SK-N-MC (cell line): Measurements from ENCODE around the gene MBLAC2.

ENCODE experiments used
- DNase-seq: peaks from one replicate; pipeline ENCODE4 v3.0.0-alpha.2; 2011; ENCODE audit warnings: low read depth, low spot score
- H3K27ac ChIP-seq: fragments of 200-600 bp; sonication (generic); 2 replicates; pipeline ENCODE4 v1.5.1; 2016; ENCODE audit warnings: mixed run types
- H3K36me3 ChIP-seq: fragments of 200-600 bp; sonication (generic); 2 replicates; pipeline ENCODE4 v1.6.1; 2017; ENCODE audit warnings: antibody characterized with exemption, low read length, mixed read lengths; ENCODE audit not compliant: insufficient read depth
- H3K4me3 ChIP-seq: fragments of 200-600 bp; sonication (generic); 2 replicates; pipeline ENCODE4 v1.5.1; 2016
- H3K9ac ChIP-seq: fragments of 200-600 bp; sonication (generic); 2 replicates; pipeline ENCODE4 v1.8.0; 2017; ENCODE audit warnings: mixed run types, mixed read lengths; ENCODE audit not compliant: insufficient read length
- H3K9me3 ChIP-seq: fragments of 200-600 bp; sonication (generic); 2 replicates; pipeline ENCODE4 v1.6.1; 2017; ENCODE audit warnings: low read depth, mild to moderate bottlenecking, antibody characterized with exemption, low read length, moderate library complexity, mixed read lengths
- EZH2 ChIP-seq: fragments of 200-600 bp; sonication (generic); IDR thresholded peaks from one replicate; pipeline ENCODE4 v1.6.1; 2017; ENCODE audit warnings: antibody characterized with exemption
- FOXP2 ChIP-seq: optimal IDR thresholded peaks from 2 replicates; pipeline ENCODE3; 2011; ENCODE audit warnings: mild to moderate bottlenecking, moderate library complexity; ENCODE audit not compliant: insufficient read depth; ENCODE audit errors: extremely low read length, control extremely low read depth
- POLR2AphosphoS5 ChIP-seq: IDR thresholded peaks from 2 replicates; pipeline ENCODE4 v1.6.1; 2012; ENCODE audit warnings: mild to moderate bottlenecking, low read depth, low read length, borderline replicate concordance

The MBLAC2 gene

GRCh38 chr5:90438100-90438499, 36.5 kb downstream of the MBLAC2 start:
- no peak for DNase-seq
- TF ChIP-seq POLR2AphosphoS5 (no peak), FOXP2 (no peak), EZH2 (no peak)
- H3K36me3 ChIP-seq, result no peaks in the 10 kb centered on the region
- H3K9ac ChIP-seq, result no peak overlapping the region
- no peak overlapping the region for H3K4me3 ChIP-seq
- H3K27ac ChIP-seq, result no peak overlapping the region
- no peaks in the 10 kb centered on the region for H3K9me3 ChIP-seq

- H3K9me3 ChIP-seq, result no peaks in the 10 kb centered on the region
- no peak for DNase-seq
- no peak overlapping the region for H3K4me3 ChIP-seq
- no peak for TF ChIP-seq FOXP2
- no peak for TF ChIP-seq EZH2
- TF ChIP-seq POLR2AphosphoS5, result no peak
- no peak overlapping the region for H3K9ac ChIP-seq
- no peak overlapping the region for H3K27ac ChIP-seq
- H3K36me3 ChIP-seq, result no peaks in the 10 kb centered on the region
Measured at GRCh38 chr5:90437663-90438062, 36.9 kb downstream of the MBLAC2 start.

- Histone ChIP-seq H3K36me3 (no peaks in the 10 kb centered on the region), H3K4me3 (no peak overlapping the region), H3K9ac (peak overlapping the region; percentile 14), H3K27ac (no peak overlapping the region), H3K9me3 (no peaks in the 10 kb centered on the region)
- TF ChIP-seq EZH2, result no peak
- no peak for TF ChIP-seq POLR2AphosphoS5
- TF ChIP-seq FOXP2, result no peak
- peak; percentile 30 for DNase-seq
Measured at GRCh38 chr5:90434116-90434714, 40.4 kb downstream of the MBLAC2 start.

GRCh38 chr5:90424245-90424644, 50.3 kb downstream of the MBLAC2 start:
- Histone ChIP-seq H3K36me3 (no peaks in the 10 kb centered on the region), H3K9ac (no peak overlapping the region), H3K4me3 (no peak overlapping the region), H3K9me3 (no peaks in the 10 kb centered on the region), H3K27ac (no peak overlapping the region)
- no peak for TF ChIP-seq POLR2AphosphoS5
- no peak for TF ChIP-seq EZH2
- TF ChIP-seq FOXP2, result no peak
- no peak for DNase-seq

- DNase-seq, result no peak
- H3K27ac ChIP-seq, result no peak overlapping the region
- no peaks in the 10 kb centered on the region for H3K36me3 ChIP-seq
- no peaks in the 10 kb centered on the region for H3K9me3 ChIP-seq
- TF ChIP-seq POLR2AphosphoS5 (no peak), FOXP2 (no peak), EZH2 (no peak)
- H3K4me3 ChIP-seq, result no peak overlapping the region
- H3K9ac ChIP-seq, result no peak overlapping the region
Measured at GRCh38 chr5:90421136-90421535, 53.4 kb downstream of the MBLAC2 start.

GRCh38 chr5:90418214-90418613, 56.4 kb downstream of the MBLAC2 start:
- Histone ChIP-seq H3K9me3 (no peaks in the 10 kb centered on the region), H3K4me3 (no peak overlapping the region), H3K9ac (no peak overlapping the region), H3K27ac (no peak overlapping the region), H3K36me3 (no peaks in the 10 kb centered on the region)
- no peak for DNase-seq
- no peak for TF ChIP-seq EZH2
- TF ChIP-seq POLR2AphosphoS5, result no peak
- TF ChIP-seq FOXP2, result no peak

- Histone ChIP-seq H3K4me3 (peak overlapping the region; percentile 83), H3K9me3 (no peaks in the 10 kb centered on the region), H3K27ac (peak overlapping the region; percentile 83), H3K9ac (peak overlapping the region; percentile 97), H3K36me3 (peaks cover 3% of the 10 kb centered on the region)
- no peak for DNase-seq
- no peak for TF ChIP-seq FOXP2
- TF ChIP-seq POLR2AphosphoS5, result no peak
- no peak for TF ChIP-seq EZH2
Measured at GRCh38 chr5:90410178-90410762, 64.3 kb downstream of the MBLAC2 start.

- Histone ChIP-seq H3K36me3 (peaks cover 8% of the 10 kb centered on the region), H3K27ac (peak within 1 kb of the TSS; percentile 99), H3K9ac (peak within 1 kb of the TSS; percentile 98), H3K4me3 (peak within 1 kb of the TSS; percentile 98), H3K9me3 (no peaks in the 10 kb centered on the region)
- peak; percentile 97 for DNase-seq
- TF ChIP-seq FOXP2 (no peak), POLR2AphosphoS5 (peak; percentile 93)
Measured at GRCh38 chr5:90409318-90410177, 65.0 kb downstream of the MBLAC2 start, which contains the start of gene CETN3. CETN3 (minus strand) TSS chr5:90409756; CDS start chr5:90409661, 95 bp downstream.
